GM12864 (cell line): ENCODE data around the gene DTD1.

Experiments used
- DNase-seq: peaks from one replicate; pipeline ENCODE4 v3.0.0-alpha.2; 2011; ENCODE audit warnings: low read depth
- H3K4me3 ChIP-seq: 2 replicates; pipeline ENCODE4 v1.5.1; 2011; ENCODE audit warnings: mild to moderate bottlenecking, low read depth, low read length, control low read depth
- CTCF ChIP-seq: IDR thresholded peaks from 2 replicates; pipeline ENCODE4 v1.5.1; 2011; ENCODE audit warnings: low read depth, mild to moderate bottlenecking, moderate library complexity, low read length, control low read depth, inconsistent platforms; ENCODE audit errors: missing control alignments

DTD1 gene

GRCh38 chr20:18585134-18585533 is 2.7 kb upstream of the DTD1 start:
- no peak overlapping the region for H3K4me3 ChIP-seq
- DNase-seq: no peak
- no peak for TF ChIP-seq CTCF

- DNase-seq: no peak
- H3K4me3 ChIP-seq: peak overlapping the region; percentile 85
- no peak for TF ChIP-seq CTCF
Observed at GRCh38 chr20:18588574-18588933, 700 bp downstream of the DTD1 start.

- no peak for TF ChIP-seq CTCF
- no peak overlapping the region for H3K4me3 ChIP-seq
- DNase-seq: no peak
Observed at GRCh38 chr20:18589941-18590674, 2.3 kb downstream of the DTD1 start.

GRCh38 chr20:18596270-18596669 is 8.4 kb downstream of the DTD1 start:
- H3K4me3 ChIP-seq: no peak overlapping the region
- no peak for DNase-seq
- no peak for TF ChIP-seq CTCF

- no peak for DNase-seq
- TF ChIP-seq CTCF: no peak
Observed at GRCh38 chr20:18609741-18610140, 21.9 kb downstream of the DTD1 start.

GRCh38 chr20:18611492-18611891 is 23.6 kb downstream of the DTD1 start:
- no peak for TF ChIP-seq CTCF
- no peak overlapping the region for H3K4me3 ChIP-seq
- DNase-seq: no peak

More at GRCh38 chr20:18609741-18610140, 21.9 kb downstream of the DTD1 start:
- no peak overlapping the region for H3K4me3 ChIP-seq

- TF ChIP-seq CTCF: no peak
- DNase-seq: no peak
- H3K4me3 ChIP-seq: no peak overlapping the region
Observed at GRCh38 chr20:18613553-18613952, 25.7 kb downstream of the DTD1 start.
